Measurements from ENCODE around the gene OSBPL10. TPM values are rescaled to one million over a fixed set of nuclear protein-coding genes. Genes with fewer than 3 reads are reported as not detected.
"Not testable (repeated sequence)": the region's sequence is repeated elsewhere in the genome, so short reads cannot be mapped to it uniquely, and the experiment has no call there.

OSBPL10 gene
- total RNA-seq, 4 donors from 2014 or later: 30.0 to 49.7 (median 43.7) TPM

DNA sequence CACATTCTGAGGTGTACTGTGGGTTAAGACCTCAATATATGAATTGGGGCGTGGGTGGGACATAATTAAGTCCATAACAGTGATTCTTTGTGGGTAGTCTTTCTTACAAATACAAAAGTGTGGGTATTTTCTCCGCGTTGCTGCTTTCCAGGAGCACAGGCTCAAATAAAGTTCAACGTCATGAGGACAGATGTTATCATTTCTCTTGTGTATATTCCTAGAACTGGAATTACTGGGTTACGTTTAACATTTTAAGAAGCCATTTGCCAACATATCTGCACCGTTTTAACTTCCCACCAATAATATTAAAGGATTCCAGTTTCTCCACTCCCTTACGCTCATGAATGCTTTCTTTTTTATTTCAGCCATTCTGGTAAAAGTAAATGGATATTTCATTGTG, 40.1 kb upstream of the OSBPL10 start:
- Histone ChIP-seq H3K27me3 (no peaks in the 10 kb centered on the region), H3K9me3 (no peaks in the 10 kb centered on the region), H3K4me1 (no peaks in the 10 kb centered on the region), H3K27ac (no peak overlapping the region), H3K36me3 (no peaks in the 10 kb centered on the region), H3K4me3 (no peak overlapping the region)
- DNase-seq: no peak
- TF ChIP-seq, protein P1, sequence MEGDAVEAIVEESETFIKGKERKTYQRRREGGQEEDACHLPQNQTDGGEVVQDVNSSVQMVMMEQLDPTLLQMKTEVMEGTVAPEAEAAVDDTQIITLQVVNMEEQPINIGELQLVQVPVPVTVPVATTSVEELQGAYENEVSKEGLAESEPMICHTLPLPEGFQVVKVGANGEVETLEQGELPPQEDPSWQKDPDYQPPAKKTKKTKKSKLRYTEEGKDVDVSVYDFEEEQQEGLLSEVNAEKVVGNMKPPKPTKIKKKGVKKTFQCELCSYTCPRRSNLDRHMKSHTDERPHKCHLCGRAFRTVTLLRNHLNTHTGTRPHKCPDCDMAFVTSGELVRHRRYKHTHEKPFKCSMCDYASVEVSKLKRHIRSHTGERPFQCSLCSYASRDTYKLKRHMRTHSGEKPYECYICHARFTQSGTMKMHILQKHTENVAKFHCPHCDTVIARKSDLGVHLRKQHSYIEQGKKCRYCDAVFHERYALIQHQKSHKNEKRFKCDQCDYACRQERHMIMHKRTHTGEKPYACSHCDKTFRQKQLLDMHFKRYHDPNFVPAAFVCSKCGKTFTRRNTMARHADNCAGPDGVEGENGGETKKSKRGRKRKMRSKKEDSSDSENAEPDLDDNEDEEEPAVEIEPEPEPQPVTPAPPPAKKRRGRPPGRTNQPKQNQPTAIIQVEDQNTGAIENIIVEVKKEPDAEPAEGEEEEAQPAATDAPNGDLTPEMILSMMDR (IDR thresholded peaks at IDR 0.05): no peak
- TF ChIP-seq POLR2A (IDR thresholded peaks at IDR 0.05): no peak
- intact Hi-C loops (cut with DNase I; ENCODE audit: low total_unique reads): no loop called here

DNA sequence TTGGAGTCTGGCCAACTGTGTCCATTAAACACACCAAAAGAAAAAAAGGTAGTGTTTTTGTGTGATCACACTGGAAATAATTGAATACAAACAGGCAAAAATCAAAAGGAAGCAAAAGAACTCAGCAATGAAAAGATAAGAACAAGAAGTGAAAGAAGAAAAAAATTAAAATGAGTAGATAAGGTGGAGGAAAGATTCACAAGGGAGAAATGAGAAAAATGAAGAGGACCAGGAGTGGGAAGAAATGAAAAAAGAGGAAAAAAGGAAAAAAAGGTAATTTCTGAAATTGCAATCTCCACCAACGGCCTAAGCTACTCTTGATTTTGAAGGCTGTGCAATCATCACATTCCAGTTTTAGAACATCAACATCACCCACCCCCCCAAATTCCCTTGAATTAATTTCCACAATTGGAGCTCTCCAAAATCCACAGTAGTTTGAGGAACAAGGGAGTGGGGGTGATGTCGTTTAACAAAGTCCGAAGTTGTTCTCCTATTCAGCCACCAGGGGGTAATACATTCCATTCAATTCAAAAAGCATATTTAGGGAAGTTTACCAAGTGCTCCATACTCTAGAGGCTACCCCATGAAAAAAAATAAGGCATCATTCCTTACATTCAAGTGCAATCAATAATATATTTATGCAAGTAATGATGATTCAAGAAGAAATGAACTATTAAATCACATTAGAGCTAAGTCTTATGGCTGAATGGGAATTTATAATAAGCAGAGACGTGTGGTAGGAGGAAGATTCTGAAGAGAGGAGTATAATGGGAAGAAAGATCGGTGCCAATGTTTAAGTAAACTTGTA, 37.9 kb upstream of the OSBPL10 start:
- intact Hi-C loops (cut with DNase I; ENCODE audit: low total_unique reads): loop anchor here (5.0 kb wide), 1 partner anchor 123 kb away; no protein-coding TSS in a partner anchor
- TF ChIP-seq, protein P1 (IDR thresholded peaks at IDR 0.05): peak; percentile 62 to 83 (median 77)
- no peak for TF ChIP-seq POLR2A (IDR thresholded peaks at IDR 0.05)
- no peaks in the 10 kb centered on the region for H3K27me3 ChIP-seq
- H3K9me3 ChIP-seq: no peaks in the 10 kb centered on the region
- no peak overlapping the region for H3K4me3 ChIP-seq
- no peaks in the 10 kb centered on the region for H3K36me3 ChIP-seq
- no peak overlapping the region for H3K27ac ChIP-seq
- no peak for DNase-seq
- H3K4me1 ChIP-seq: no peaks in the 10 kb centered on the region

GRCh38 chr3:32017286-32017685, 36.2 kb upstream of the OSBPL10 start:
- intact Hi-C loops (cut with DNase I; ENCODE audit: low total_unique reads): loop anchor here (5.0 kb wide), 1 partner anchor 125 kb away; no protein-coding TSS in a partner anchor

DNA sequence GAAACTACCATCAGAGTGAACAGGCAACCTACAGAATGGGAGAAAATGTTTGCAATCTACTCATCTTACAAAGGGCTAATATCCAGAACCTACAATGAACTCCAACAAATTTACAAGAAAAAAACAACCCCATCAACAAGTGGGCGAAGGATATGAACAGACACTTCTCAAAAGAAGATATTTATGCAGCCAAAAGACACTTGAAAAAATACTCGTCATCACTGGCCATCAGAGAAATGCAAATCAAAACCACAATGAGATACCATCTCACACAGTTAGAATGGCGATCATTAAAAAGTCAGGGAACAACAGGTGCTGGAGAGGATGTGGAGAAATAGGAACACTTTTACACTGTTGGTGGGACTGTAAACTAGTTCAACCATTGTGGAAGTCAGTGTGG, 34.6 kb upstream of the OSBPL10 start:
- not testable (repeated sequence) for DNase-seq, H3K27ac ChIP-seq, H3K27me3 ChIP-seq, H3K36me3 ChIP-seq, H3K4me3 ChIP-seq, H3K4me1 ChIP-seq, H3K9me3 ChIP-seq
- intact Hi-C loops (cut with DNase I; ENCODE audit: low total_unique reads): loop anchor here (5.0 kb wide), 1 partner anchor 127 kb away; no protein-coding TSS in a partner anchor

More at GRCh38 chr3:32017286-32017685, 36.2 kb upstream of the OSBPL10 start:
- Histone ChIP-seq H3K9me3 (no peaks in the 10 kb centered on the region), H3K27me3 (no peaks in the 10 kb centered on the region), H3K4me1 (no peaks in the 10 kb centered on the region), H3K27ac (peak overlapping the region; percentile 13 to 33), H3K36me3 (no peaks in the 10 kb centered on the region), H3K4me3 (no peak overlapping the region)
- DNase-seq: no peak
- TF ChIP-seq, protein P1 (IDR thresholded peaks at IDR 0.05): no peak
- TF ChIP-seq POLR2A (IDR thresholded peaks at IDR 0.05): no peak

GRCh38 chr3:32010699-32011098, 29.6 kb upstream of the OSBPL10 start:
- H3K27ac ChIP-seq; H3K4me3 ChIP-seq; intact Hi-C loops (cut with DNase I; ENCODE audit: low total_unique reads); DNase-seq; H3K9me3 ChIP-seq; H3K4me1 ChIP-seq; H3K27me3 ChIP-seq; H3K36me3 ChIP-seq: not testable (repeated sequence)

- DNase-seq: no peak
- no peaks in the 10 kb centered on the region for H3K36me3 ChIP-seq
- no peak overlapping the region for H3K4me3 ChIP-seq
- H3K27ac ChIP-seq: no peak overlapping the region
- H3K9me3 ChIP-seq: no peaks in the 10 kb centered on the region
- peaks cover 0 to 4% of the 10 kb centered on the region in 2 donors for H3K27me3 ChIP-seq
- intact Hi-C loops (cut with DNase I; ENCODE audit: low total_unique reads): no loop called here
- TF ChIP-seq POLR2A (IDR thresholded peaks at IDR 0.05): no peak
- TF ChIP-seq, protein P1 (IDR thresholded peaks at IDR 0.05): no peak
- H3K4me1 ChIP-seq: no peaks in the 10 kb centered on the region
Observed at GRCh38 chr3:32009957-32010356, 28.9 kb upstream of the OSBPL10 start.
